Measurements from ENCODE around the gene ZNF664.

DNA sequence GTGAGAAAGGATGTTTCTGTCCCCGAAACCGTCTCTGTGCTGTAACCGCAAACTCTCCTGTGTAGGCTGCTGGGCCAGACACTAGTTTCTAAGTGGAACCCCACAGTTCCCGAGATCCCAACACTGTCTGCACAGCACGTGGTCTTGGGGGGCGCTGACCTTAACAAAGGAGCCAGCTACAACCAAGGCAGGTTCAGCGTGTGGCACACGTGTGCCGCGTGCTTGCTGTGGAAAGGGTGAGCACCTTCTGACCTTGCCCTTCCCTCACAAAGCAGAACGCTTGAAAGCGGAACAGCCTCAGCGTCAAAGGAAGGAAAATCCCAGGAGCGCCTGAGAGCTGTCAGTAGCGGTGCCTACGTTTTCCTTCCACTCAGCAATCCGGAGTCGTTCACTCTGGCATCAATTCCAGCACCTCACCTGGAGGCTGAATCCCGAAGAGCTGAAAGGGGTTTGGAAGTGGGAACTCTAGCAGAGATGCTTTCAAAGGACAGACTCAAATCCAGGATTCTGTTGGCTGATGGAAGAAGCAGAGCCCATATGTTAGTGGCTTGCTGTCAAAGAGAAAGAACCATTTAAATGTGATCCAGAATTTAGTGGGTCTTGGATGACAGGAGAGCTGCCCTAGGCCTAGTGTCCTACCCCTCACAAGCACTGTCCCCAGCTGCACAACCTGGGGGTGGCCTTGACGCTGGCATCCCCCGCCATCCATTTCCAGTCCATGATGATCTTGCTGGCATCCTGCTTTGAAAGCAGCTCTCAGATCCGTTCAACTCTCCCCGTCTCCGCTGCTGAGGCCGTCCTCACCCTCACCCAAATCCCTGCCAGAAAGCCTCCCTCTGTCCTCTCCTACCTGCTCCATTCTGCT is 27.5 kb upstream of the ZNF664 start:
- TF ChIP-seq, protein P1, sequence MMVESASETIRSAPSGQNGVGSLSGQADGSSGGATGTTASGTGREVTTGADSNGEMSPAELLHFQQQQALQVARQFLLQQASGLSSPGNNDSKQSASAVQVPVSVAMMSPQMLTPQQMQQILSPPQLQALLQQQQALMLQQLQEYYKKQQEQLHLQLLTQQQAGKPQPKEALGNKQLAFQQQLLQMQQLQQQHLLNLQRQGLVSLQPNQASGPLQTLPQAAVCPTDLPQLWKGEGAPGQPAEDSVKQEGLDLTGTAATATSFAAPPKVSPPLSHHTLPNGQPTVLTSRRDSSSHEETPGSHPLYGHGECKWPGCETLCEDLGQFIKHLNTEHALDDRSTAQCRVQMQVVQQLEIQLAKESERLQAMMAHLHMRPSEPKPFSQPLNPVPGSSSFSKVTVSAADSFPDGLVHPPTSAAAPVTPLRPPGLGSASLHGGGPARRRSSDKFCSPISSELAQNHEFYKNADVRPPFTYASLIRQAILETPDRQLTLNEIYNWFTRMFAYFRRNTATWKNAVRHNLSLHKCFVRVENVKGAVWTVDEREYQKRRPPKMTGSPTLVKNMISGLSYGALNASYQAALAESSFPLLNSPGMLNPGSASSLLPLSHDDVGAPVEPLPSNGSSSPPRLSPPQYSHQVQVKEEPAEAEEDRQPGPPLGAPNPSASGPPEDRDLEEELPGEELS (CRISPR knock-in tag; IDR thresholded peaks at IDR 0.05; ENCODE audit: borderline replicate concordance), result no peak
- TF ChIP-seq DPF2 (IDR thresholded peaks at IDR 0.05) (no peak), RCOR1 (IDR thresholded peaks at IDR 0.05; ENCODE audit: borderline replicate concordance in 1 of 2, low read depth in 2 of 2, low read length in 2 of 2) (no peak)
